ENCODE results near the gene AKR1E2. TPM values are rescaled to one million over a fixed set of nuclear protein-coding genes. Genes with fewer than 3 reads are reported as not detected.

Gene AKR1E2
- polyA plus RNA-seq, 5 donors, result 4.6 to 12.7 (median 7.5) TPM

DNA sequence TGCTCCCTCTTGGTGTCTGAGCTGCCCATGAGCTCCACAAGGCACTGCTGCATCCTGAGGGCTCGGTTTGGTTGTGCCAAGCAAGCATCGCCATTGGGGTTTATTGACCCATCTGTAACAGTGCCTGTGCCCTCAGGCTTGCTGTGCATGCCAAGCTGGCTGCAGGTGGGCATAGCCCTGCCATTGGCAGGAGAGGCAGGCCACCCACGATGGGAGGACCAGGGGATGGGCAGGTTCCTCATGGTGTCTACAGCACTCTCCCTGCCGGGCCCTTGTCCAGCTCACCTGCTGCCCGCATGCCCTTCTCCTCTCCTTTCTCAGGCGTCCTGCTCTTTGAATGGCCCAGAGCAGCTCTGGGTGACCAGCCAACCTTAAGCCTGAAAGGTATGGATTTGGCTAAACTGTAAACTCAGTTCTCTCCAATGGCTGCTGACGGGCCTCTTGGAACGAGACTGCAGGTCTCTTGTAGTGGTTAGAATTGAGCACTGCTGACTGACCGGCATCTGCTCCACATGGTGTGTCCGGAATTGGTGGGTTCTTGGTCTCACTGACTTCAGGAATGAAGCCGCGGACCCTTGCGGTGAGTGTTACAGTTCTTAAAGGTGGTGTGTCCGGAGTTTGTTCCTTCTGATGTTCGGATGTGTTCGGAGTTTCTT lies 17.6 kb downstream of the AKR1E2 start:
- no peak for DNase-seq

DNA sequence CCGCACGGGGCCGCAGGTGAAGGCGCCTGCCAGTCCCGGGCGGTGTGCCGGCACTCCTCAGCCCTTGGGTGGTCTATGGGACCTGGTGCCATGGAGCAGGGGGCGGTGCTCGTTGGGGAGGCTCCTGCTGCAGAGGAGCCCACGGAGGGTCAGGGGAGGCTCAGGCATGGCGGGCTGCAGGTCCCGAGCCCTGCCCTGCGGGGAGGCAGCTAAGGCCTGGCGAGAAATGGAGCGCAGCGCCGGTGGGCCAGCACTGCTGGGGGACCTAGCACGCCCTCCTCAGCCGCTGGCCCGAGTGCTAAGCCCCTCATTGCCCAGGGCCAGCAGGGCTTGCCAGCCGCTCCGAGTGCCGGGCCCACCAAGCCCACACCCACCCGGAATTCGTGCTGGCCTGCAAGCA lies 18.9 kb downstream of the AKR1E2 start:
- no peak for DNase-seq

DNA sequence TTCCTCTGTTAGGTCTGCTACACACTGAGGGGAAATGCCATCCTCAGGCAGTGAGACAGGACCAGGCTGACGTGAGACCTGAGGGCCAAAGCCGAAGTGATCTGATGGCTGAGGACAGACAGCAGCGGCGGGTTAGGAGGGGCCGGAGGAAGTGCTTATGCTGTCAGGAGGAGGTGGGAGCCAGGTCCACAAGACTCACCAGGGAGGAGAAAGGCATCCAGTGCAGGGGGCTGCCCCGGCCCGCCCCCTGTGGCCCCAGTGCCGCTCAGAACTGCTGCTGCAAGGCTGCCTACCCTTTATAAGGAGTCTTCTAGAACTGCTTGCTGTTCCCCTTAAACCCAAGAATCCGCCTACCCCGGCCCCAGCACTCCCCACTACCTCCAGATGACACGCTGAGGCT lies 19.8 kb downstream of the AKR1E2 start:
- DNase-seq, result no peak

DNA sequence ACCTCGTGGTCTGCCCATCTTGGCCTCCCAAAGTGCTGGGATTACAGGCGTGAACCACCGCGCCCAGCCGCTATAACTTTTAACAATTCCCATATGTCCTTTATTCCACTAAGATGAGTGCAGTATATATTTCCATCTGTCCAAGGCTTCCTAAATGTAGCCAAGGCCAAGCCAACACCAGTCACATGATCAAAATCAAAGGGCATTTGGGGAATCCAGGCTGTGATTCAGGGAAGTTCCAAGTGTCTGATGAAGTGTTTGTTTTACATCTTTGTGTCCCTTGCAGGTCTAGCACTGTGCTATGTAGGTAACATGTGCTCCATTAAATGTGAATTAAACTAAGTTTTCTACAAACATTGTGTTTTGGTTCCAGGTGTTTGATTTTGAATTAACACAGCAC lies 20.8 kb downstream of the AKR1E2 start:
- no peak for DNase-seq

DNA sequence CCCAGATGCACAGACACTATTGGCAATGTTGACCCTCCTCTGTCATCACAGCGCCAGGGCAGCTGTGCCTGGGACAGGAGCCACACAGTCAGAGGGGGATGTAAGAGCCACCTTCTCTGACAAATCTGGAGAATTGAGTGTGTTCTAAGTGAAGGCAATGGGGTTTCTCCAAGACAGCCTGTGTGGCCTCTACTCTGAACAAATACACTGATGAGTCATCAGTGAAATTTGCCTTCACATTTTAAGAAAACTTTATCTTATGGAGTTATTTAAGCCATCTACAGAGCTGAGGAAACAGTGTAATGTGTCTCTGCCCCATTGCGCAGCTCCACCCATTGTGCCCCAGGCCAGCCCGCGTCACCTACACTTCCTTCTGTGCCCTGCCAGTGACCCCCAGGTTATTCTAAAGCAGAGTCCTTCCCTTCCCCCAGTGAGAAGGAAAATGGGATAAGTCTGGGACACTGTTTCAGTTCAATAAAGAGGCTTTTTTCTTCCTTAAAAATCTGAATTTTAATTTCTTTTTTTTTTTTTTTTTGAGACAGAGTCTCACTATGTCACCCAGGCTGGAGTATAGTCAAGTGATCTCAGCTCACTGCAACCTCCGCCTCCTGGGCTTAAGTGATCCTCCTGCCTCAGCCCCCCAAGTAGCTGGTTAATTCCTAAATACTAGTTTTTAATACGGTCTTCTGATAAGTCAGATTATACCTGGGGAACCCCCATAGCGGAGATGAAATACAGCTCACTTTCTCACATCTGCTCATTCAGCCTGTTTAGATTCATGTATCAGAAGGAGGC lies 21.8 kb downstream of the AKR1E2 start:
- no peak for DNase-seq

DNA sequence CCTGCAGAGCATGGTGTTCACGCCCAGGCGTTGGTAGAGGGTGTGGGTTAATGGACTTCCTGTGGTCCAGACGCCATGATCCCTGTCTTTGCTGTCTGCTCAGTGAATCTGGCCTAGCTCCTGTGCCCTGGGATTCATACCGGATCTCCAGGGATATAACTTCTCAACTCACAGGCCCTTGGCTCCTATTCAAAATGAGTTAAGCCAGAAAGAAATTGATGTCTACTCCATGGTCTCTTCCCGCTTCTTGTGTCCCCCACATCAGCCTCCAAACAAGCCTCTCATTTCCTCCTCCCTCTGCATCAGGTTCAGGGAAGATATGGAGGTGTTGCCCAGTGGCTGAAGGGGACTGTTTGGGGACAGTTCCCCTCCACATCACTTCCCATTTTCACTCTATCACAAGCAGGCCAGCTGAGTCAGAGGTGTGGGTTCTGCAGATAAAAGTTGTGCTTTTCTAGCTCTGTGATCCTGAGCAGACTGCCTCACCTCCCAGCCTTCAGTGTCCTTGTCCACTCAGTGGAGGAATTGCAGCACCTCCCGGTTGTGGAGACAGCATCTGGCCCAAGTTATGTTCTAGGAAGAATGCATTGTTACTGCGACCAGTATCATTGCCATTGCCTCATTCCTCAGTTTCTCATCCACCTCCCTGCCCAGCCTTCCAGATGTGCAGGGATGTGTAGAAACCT lies 22.5 kb downstream of the AKR1E2 start:
- no peak for DNase-seq

DNA sequence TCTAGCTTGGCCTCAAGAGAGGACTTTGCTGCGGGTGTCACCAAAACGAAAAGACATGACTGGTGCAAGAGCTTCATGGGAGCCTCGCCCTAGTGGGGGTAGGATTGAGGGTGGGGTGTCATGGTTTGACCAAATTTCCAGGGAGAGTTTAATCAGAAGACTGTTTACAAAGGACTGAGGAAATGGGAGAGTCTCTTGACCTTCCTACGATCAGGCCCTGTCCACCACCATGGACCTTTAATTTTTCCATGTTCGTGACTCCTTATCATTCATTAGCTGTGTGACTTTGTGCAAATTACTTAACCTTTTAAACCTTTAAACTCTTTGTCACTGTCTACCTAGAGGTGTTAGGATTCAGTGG lies 23.0 kb downstream of the AKR1E2 start:
- no peak for DNase-seq

DNA sequence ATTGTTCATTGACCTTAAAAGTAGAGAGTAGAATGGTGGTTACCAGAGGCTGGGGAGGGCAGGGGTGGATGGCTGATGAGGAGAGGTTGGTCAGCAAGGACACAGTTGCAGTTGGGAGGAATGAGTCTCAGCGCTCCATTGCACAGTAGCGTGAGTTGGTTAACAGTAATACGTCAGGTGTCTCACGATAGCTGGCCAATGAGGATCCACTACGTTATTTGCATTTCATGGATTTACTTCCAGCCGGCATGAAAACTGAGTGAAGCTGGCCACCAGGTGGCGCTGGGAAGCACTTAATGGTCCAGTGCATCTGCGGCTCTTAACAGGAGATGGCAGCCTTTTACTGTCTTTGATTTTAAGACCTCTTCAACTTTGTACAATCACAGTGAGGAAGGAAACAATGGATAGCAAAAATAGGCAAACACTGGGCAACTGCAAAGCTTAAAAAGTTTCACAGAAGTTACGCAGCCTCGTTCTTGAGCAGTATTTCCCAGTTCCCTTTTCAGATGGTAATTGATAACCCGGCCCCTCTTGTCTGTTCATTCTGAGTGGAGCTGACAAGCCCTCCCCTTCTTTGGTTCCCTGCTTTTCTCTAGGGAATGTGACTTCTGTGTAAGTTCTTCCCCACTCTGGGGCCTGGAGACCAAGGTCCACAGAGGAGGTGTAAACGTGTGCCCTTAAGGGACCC lies 23.7 kb downstream of the AKR1E2 start:
- peak; percentile 82 to 89 for DNase-seq

DNA sequence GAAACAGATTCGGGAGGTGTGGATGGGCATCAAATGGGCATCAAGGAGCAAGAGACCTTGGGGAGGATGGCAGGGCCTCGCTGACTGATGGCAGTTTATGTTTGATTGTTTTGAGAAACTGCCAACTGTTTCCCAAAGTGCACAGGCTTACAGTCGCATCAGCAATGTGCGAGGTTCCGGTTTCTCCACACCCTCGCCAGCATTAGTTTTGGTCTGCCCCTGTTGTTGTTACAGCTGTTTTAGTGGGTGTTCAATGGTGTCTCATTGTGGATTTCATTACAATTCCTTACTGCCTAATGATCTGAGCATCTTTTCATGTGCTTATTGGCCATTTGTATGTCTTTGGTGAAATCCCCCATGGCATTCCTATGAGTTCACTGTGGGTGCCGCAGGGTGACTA lies 24.4 kb downstream of the AKR1E2 start:
- no peak for DNase-seq

DNA sequence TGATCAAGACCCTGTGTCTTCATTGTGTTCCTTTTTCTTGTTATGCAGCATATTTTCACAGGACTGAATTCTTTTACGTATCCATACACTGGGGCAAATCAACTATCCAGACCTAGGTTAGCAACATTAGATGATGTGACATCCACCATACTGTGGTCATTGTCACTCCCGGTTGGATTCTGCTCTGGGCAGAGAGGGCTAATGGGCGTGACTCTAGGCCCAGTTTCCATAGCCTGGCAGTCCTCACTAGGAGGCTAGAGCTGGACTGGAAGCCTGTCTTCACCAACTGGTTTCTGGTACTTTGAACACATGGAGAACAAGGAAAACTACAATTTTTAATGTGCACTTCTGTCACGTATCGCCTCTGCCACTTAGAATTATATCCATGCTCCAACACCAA lies 25.2 kb downstream of the AKR1E2 start:
- DNase-seq, result no peak

DNA sequence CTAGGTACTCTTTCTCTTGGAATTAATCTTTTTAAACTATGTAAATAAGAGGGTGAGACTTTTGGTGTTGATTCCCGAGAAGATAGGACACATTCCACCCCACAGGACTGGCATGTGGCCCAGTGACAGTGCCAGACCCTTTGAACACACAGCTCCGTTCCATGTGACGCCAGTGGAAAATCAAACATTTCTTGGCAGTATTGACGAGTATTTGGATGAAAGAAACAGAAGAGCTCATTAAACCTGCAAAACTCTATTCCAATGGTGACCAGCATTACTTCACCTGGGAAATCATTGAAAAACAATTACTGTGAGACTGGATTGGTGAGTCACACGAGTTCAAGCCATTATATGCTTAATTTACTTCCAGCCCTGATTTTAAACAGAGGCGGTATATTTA lies 25.8 kb downstream of the AKR1E2 start:
- peak in 1 of 2 donors; percentile 34 for DNase-seq

DNA sequence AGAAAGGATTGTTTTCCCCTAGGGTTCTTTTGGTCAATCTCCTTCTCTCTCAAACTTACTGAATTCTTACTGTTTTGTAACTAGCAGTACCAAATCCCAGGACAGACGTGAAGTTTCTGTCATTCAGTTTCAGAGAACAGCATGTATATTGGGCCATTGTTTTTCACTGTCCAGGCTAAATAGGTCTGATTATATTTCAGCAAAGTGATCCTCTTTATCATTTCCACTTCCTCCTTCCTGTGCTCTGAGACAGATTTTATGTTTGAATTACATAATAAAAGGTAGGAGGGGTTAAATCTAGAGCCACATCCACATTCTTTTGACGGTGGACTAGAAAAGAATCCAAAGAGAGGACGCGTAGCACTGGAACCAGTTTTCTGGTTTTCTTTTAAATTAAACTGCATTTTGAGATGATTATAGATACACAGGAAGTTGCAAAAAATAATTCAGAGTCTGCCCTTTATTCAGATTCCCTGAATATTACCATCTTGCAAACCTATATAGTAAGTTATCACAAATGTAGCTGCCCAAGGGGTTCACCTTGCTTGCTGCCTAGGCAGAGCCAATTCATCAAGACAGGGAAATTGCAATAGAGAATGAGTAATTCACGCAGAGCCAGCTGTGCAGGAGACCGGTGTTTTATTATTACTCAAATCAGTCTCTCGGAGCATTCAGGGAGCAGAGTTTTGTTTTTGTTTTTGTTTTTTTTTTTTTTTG lies 40.1 kb downstream of the AKR1E2 start:
- no peak for DNase-seq

DNA sequence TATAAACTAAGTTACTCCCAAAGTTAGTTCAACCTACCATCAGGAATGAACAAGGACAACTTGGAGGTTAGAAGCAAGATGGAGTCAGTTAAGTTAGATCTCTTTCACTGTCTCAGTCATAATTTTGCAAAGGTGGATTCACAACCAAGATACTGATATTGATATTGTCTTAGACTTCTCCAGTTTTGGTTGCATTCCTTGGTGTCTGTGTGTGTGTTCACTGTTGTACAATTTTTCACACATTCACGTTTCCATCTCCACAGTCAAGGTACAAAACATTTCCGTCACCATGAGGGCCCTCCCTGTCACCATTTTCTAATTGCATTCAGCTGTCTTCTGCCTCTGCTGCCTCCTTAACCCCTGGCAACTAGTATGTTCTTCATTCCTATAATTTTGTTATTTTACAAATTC lies 41.1 kb downstream of the AKR1E2 start:
- no peak for DNase-seq

DNA sequence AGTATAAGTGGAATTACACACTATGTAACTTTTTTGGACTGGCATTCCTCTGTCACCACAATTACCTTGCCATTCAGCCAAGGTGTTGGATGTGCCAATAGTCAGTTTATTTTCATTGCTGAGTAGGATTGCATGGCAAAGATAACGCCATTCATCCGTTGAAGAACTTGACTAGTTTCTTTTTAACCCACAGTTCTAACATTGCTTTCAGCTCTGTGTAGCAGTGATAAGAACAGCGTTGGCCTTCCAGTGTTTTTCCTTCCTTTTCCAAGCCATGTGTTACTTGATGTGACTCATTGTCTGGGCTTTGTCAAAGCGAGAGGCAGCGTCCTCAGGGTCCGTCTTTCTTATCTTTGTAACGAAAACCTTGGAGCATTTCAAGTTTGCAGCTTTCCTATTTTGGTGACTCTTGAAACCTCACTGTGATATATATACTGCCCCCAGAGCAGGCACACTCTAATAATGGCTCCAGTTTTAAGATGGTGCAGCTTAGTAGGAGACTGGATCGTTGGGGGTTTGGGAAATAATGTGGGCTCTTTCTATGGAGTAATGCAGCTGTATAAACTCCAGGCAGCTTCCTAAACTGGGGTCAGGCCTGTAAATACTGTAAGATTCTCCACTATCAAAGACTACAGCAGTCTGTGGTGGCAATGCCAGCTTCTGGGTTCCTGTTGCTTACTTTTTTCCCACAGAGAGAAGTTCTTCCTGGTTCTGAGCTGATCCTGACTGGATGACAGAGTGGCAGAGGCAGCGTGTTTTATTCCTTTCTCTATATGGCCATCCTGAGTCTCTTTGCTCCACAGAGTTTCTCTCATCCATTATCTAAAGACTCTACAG lies 41.7 kb downstream of the AKR1E2 start:
- no peak for DNase-seq

DNA sequence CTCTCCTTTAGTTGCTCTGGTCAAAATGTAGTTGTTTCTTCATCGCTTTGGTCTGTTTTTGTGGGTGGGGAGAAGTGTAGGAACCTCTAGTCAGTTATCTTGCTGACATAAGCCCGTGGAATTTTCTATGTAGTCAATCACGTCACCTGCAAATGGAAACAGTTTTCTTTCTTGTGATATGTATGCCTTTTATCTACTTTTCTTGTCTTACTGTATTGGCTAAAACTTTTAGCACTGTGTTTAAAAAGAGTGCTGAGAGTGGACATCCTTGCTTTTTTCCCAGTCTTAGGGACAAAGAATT lies 42.3 kb downstream of the AKR1E2 start:
- no peak for DNase-seq

DNA sequence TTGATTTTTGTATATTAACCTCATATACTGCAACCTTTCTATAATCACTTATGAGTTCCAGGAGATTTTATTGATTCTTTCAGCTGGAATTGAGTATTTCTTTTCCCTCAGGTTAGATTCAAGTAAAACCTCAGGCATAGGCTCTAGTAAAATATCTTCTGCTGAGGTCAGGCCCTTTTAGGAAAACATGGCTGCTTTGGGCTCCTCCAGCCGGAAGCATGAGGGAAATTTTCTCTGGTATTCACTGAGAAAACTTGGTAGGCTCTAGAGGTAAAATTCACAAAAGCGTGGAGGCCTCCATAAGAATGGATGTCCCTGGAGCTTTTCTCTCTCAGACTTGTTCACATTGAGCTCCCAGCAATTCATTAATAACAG lies 56.7 kb downstream of the AKR1E2 start:
- no peak for DNase-seq

DNA sequence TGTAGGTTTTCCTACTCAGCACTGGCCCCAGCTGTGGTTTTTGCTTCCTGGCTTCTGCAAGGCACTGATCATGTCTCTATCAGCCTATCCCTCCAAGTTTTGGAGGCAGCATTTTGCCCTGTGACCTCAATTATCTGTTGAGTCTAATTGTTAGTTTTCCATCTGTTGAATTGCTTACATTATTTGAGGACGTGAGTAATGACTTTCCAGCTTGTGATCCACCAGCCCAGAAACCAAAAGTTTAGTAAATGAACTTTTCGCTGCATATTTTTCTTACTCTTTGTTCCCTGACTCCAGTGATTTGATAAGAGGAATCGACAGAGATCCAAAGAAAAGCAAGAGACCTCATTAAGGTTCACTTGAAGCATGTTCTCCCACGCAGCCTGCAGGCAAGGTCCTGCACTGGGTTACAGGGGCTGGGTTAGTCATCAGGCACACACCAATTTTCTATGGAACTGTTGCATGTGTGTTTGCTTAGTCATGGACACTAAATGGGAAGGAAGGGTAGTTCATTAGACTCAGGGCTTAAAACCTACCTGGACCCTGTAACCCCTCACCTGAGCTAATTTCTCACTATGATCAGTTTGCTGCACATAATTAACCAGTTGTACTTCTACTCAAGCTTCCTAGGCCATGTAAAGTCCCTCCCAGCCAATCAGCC lies 57.2 kb downstream of the AKR1E2 start:
- peak; percentile 74 for DNase-seq

DNA sequence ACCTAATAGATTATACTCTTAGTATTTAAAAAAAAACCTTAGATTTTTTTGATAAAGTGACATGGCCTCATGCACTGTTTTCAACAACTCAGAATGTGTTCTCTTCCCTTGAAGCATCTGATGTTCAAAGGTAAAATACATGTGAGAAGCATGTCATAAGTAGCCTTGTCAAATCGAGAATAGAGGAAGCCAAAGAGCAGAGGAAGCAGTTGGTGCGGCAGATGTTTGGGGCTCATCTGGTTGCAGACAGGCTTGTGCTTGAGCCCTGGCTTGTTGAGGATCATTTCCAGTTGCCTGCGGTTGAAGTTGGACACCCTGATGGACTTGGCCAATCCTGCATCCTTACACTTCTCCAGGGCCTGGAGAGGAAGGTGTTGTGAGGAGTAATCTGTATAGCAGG lies 59.2 kb downstream of the AKR1E2 start:
- DNase-seq, result no peak

DNA sequence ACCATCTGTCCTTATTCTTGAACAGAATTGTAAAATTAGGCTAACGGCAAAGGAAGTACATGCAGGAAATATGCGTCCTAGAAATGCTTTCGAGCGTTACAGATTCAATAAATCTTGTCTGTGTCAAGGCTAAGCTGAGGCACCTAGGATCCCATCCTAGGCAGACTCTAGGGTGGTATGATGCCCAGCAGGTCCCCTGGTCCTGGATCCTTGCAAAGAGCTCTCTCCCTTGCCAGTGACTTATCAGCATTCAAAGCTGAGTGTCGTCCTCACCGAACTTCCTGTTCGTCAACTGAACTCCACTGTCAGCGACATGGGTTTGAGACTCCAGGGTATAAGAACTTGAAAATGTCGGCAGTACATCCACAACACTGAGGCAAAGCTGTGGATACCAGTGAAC lies 61.5 kb downstream of the AKR1E2 start:
- DNase-seq, result no peak

DNA sequence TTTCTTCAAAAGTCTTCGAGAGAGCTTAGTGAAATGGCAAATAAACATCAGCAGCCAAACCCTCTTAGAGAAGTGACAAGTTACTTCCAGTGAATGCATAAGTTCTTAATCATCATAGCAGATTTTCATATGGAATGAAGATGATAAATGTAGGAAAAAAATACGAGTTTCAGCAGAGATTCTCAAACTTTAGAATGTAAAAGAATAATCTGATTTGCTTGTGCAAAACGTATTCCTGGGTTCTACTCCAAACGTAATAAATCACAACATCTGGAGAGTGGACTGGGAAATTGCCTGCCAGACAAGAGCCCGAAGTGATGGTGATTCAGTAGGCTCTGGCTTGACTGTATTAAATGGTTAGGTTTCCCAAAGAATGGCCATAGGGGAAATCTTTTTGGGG lies 62.2 kb downstream of the AKR1E2 start:
- DNase-seq, result no peak

DNA sequence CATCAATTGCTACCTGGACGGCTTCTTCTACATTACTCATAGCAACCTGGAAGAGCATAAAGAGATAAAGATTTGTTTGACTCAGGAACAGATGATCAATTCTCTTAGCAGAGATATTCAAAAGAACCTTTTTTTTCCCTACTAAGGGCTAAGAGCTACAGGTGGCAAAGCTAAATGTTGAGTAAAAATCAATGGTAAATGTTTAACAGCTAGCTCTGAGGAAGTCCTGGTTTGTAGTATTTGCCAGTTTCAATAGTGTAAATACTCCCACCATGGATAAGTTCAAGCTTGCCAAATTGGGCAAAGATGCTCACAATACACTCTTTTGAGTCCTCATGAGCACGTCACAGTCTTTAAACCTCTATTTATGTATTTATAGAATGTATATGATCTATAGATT lies 64.0 kb downstream of the AKR1E2 start:
- no peak for DNase-seq
